Activated naive CD8-positive, alpha-beta T cell treated with anti-CD3 and anti-CD28 coated beads for 36 hours (primary cell): Measurements from ENCODE around the gene TGFA. TPM values are rescaled to one million over a fixed set of nuclear protein-coding genes. Genes with fewer than 3 reads are reported as not detected.

Experiments
- DNase-seq: peaks from one replicate; pipeline ENCODE4 v3.0.0; 2021
- H3K27ac Mint-ChIP-seq: one replicate; pipeline ENCODE4 v1.8.0; 2022; ENCODE audit warnings: mild to moderate bottlenecking, moderate library complexity, mixed read lengths
- H3K27me3 Mint-ChIP-seq: one replicate; pipeline ENCODE4 v1.8.0; 2022; ENCODE audit warnings: mild to moderate bottlenecking, mixed read lengths
- H3K36me3 Mint-ChIP-seq: one replicate; pipeline ENCODE4 v1.8.0; 2021; ENCODE audit warnings: mild to moderate bottlenecking, mixed read lengths
- H3K4me1 Mint-ChIP-seq: one replicate; pipeline ENCODE4 v1.8.0; 2021; ENCODE audit warnings: mixed read lengths
- H3K4me3 Mint-ChIP-seq: one replicate; pipeline ENCODE4 v1.8.0; 2022; ENCODE audit warnings: mild to moderate bottlenecking, moderate library complexity, mixed read lengths
- H3K9me3 Mint-ChIP-seq: one replicate; pipeline ENCODE4 v1.8.0; 2022; ENCODE audit warnings: mixed read lengths
- total RNA-seq, 2 experiments: library from RNA; stranded (reverse); gene quantifications; one replicate each; pipeline ENCODE4 v1.2.3, GENCODE V29; 2021

The TGFA gene
- total RNA-seq, 2 experiments from 2014 or later: 0.06 to 0.25 TPM

DNA sequence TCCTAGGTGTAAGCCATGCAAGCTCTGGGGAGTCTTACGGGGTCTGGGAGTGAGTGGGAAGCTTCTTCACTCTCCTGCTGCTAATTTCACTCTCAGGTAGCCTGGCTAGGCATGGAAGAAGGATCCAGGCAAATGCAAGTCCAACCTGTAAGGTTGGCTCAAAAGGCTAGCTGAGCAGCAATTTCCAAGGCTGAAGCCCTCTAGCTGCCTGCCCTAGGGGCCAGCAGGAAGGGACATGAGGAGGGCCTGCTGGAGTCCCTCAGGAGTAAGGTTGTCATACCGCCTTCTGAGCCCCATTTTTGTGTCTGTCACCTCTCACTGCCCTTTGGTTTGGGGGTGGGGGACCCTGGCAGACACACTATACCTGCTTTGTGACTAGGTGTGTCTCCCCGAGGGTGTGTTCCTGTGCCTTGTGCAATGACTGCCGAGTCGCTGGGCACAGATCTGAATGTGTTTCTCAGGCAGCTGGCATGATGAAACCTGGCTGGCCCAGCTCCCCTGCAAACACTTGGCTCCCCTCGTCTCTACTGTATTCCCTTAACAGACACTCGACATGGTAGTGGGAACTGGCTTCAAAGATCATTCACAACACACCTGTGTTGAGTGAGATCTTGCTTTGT is 127.8 kb downstream of the TGFA start:
- Mint-ChIP-seq H3K27ac (no peak overlapping the region), H3K4me3 (no peak overlapping the region), H3K4me1 (no peaks in the 10 kb centered on the region), H3K27me3 (no peaks in the 10 kb centered on the region), H3K36me3 (no peaks in the 10 kb centered on the region), H3K9me3 (no peaks in the 10 kb centered on the region)
- DNase-seq: no peak

DNA sequence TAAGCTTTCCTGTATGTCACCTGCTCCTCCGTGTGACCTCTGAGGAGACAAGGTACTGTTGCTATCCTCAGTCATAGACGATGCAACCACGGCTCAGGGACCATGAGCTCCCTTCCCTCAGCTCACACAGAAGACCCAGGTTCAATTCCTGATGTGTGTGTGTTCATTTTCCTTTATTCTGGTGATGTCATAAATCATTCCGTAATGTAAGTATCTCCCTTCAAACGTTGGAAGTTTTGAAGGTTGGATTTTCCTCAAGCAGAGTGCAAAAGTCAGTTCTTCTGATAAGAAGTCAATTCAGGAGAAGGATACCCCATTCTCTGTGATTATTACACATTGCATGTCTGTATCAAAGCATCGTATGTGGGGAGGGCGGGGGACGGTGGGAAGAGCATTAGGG is 132.9 kb downstream of the TGFA start:
- Mint-ChIP-seq H3K36me3 (no peaks in the 10 kb centered on the region), H3K9me3 (no peaks in the 10 kb centered on the region), H3K4me3 (no peak overlapping the region), H3K4me1 (no peaks in the 10 kb centered on the region), H3K27me3 (no peaks in the 10 kb centered on the region), H3K27ac (no peak overlapping the region)
- DNase-seq: no peak

DNA sequence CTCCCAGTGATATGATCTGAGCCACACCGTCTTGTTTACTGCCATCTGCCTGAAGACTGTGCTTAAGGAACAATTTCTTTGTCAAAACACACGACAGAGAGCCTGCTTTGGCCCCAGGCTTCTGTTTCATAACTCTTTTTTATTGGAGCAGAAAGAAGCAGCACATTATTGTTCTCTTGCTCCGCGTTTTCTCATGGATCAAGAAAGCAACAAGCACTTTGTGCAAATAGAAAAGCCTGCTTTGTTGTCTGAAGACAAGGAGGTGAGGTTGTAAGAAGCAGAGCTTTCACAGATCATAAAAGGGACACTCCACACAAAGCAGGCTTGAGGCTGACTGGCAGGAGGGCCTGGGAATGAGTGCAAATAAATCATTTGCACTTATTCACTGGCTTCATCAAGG is 133.5 kb downstream of the TGFA start:
- Mint-ChIP-seq H3K9me3 (no peaks in the 10 kb centered on the region), H3K4me3 (no peak overlapping the region), H3K4me1 (no peaks in the 10 kb centered on the region), H3K27me3 (no peaks in the 10 kb centered on the region), H3K36me3 (no peaks in the 10 kb centered on the region), H3K27ac (no peak overlapping the region)
- DNase-seq: no peak

DNA sequence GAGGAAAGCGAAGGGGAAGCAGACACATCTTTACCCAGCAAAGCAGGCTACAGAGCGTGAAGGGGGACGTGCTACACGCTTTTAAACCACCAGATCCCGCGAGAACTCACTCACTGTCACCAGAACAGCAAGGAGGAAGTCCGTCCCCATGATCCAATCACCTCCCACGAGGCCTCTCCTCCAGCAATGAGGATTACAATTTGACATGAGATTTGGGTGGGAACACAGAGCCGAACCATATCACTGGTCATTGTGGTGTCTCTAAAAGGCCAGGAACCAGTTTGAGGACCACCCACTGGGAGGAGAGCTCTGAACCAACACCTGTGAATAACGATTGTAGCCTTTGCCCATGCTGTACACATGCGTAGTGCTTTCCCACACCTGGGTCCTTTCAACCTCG is 135.1 kb downstream of the TGFA start:
- H3K4me1 Mint-ChIP-seq: no peaks in the 10 kb centered on the region
- no peak for DNase-seq
- no peaks in the 10 kb centered on the region for H3K9me3 Mint-ChIP-seq
- H3K4me3 Mint-ChIP-seq: no peak overlapping the region
- no peaks in the 10 kb centered on the region for H3K36me3 Mint-ChIP-seq
- no peak overlapping the region for H3K27ac Mint-ChIP-seq
- H3K27me3 Mint-ChIP-seq: no peaks in the 10 kb centered on the region

DNA sequence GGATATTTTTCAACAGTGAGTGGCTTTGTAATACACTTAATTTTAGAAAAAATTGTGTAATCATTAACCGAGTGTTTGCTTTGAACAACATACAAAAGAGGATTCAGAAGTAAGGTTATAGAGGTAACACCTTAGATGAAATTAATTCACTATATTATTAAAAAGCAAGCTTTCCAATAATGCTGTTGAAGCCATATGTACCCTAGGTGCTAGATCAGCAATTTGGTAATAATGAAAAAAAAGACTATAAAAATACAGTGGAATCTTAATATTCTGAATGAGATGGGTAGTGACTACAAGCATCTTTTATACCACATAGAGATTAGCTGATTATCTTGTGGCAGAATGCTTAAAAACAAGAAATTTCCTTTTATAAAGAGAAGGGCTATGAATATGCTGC is 136.6 kb downstream of the TGFA start:
- Mint-ChIP-seq H3K27me3 (no peaks in the 10 kb centered on the region), H3K9me3 (no peaks in the 10 kb centered on the region), H3K4me1 (no peaks in the 10 kb centered on the region), H3K4me3 (no peak overlapping the region), H3K36me3 (no peaks in the 10 kb centered on the region), H3K27ac (no peak overlapping the region)
- no peak for DNase-seq

DNA sequence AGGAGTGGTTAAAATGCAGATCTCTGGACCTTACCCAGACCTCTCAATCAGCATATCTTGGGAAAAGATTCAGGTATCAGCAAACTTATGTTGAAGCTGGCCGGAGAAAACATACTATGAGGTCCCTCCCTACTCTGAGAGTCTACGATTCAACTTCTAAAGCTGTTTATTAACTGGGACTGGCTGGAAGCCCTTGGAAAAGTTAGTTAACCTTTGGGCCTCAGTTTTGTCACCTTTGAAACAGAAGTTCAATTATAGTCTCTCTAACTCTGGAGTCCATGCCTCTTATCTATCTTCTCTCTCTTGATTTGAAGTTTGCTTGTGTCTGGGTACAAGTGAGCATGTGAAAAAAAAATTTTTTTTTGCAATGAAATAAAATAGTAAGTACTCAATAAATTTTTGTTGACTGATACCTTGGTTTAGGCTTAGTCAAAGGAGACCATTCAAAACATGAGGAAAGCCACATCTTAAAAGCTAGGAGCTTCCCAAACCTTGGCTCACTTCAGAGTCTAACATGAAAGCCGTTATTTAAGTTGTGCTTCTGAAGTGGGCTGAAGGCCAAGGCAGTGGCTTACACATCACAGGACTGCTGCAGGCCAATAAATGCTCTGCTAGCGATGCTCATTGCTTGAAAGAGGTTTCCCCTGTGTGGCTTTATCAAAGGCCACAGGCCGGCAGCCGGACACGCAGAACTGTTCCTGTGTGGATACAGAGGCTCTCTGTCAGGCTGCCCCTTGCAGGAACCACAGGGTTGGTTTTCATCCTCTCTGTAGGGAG is 141.1 kb downstream of the TGFA start:
- no peak overlapping the region for H3K27ac Mint-ChIP-seq
- no peaks in the 10 kb centered on the region for H3K27me3 Mint-ChIP-seq
- H3K4me3 Mint-ChIP-seq: no peak overlapping the region
- H3K9me3 Mint-ChIP-seq: no peaks in the 10 kb centered on the region
- H3K36me3 Mint-ChIP-seq: no peaks in the 10 kb centered on the region
- no peak for DNase-seq
- H3K4me1 Mint-ChIP-seq: no peaks in the 10 kb centered on the region

DNA sequence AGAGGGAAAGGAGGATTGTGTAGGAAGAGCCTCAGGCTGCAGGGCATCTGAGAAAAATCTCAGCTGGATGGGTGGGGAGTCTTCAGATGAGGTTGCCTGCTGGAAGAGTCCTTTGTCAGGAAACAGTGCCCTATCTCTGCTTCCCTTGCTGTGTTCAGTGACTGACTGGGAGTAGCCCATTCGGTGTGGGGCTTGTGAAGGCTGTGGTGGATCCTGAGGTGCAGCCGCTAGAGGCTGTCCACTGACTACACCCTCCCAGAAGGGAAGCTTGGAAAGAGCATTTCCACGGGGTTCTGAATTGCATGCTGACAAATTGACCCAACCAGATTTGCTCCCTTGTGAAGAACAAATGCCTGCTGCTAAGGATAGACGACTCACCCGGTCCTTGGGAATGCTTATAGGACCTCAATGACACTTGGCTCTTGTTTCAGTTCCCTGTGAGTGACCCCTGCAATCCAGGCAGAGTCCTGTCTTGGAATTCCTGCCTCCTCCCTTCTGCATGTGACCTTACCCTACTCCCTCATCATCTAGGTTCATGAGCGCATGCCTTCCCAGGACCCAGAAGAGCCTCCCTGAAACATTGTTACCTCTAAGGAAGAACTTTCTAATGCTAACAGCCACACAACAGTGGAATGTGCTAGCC is 142.0 kb downstream of the TGFA start:
- Mint-ChIP-seq H3K4me1 (no peaks in the 10 kb centered on the region), H3K9me3 (no peaks in the 10 kb centered on the region)

DNA sequence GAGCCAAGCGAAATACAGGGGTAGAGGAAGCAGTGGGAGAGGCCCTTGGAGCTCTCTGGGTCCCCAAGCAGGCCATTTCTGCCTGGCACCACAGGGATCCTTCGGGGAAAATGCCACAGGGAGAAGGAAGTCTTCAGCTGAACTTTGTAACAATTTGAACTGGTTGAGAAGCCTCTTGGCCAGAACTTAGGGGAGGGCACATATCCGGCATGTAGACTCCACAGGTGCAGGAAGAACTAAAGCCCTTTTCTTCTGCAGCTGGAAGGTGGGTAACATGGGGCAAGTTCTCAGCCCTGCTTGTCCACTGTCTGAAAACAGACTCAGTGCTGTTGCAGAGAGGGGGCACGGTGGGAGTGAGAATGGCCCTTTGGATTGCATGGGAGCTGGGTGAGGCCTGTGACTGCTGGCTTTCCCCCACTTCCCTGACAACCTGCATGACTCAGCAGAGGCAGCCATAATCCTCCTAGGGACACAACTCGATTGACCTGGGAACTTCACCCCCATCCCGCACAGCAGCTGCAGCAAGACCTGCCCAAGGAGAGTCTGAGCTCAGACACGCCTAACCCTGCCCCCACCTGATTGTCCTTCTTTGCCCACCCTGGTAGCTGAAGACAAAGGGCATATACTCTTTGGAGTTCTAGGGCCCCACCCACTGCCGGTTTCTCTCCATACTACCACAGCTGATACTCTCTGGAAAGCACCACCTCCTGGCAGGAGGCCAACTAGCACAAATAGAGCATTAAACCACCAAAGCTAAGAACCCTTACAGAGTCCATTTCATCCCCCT is 150.2 kb downstream of the TGFA start:
- no peaks in the 10 kb centered on the region for H3K27me3 Mint-ChIP-seq

More for the DNA sequence above, 142.0 kb downstream of the TGFA start:
- Mint-ChIP-seq H3K4me3 (no peak overlapping the region), H3K27me3 (no peaks in the 10 kb centered on the region), H3K27ac (no peak overlapping the region), H3K36me3 (no peaks in the 10 kb centered on the region)
- no peak for DNase-seq

DNA sequence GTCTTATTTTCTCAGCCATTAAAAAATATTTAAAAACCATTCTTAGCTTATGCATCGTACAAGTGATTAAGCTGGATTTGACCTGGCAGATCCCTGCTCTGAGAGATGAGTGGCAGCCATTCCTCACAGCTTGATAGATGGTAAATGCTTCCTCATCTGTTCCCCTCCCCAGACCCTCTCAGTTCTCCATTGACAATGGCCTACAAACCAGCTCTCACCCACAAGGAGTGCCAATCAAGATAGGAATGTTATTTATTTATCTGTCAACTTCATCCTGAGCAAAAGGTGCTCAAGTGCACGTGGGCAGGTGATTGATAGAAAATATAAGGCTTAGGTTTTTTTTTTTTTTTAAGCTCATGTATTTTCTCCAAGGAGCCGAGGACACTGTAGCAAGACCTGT is 153.1 kb downstream of the TGFA start:
- Mint-ChIP-seq H3K27ac (no peak overlapping the region), H3K4me3 (no peak overlapping the region), H3K4me1 (no peaks in the 10 kb centered on the region), H3K36me3 (no peaks in the 10 kb centered on the region), H3K27me3 (no peaks in the 10 kb centered on the region), H3K9me3 (no peaks in the 10 kb centered on the region)
- DNase-seq: no peak

More for the DNA sequence above, 150.2 kb downstream of the TGFA start:
- H3K4me3 Mint-ChIP-seq: no peak overlapping the region
- H3K27ac Mint-ChIP-seq: no peak overlapping the region
- DNase-seq: no peak
- H3K4me1 Mint-ChIP-seq: no peaks in the 10 kb centered on the region
- H3K36me3 Mint-ChIP-seq: no peaks in the 10 kb centered on the region
- H3K9me3 Mint-ChIP-seq: no peaks in the 10 kb centered on the region

DNA sequence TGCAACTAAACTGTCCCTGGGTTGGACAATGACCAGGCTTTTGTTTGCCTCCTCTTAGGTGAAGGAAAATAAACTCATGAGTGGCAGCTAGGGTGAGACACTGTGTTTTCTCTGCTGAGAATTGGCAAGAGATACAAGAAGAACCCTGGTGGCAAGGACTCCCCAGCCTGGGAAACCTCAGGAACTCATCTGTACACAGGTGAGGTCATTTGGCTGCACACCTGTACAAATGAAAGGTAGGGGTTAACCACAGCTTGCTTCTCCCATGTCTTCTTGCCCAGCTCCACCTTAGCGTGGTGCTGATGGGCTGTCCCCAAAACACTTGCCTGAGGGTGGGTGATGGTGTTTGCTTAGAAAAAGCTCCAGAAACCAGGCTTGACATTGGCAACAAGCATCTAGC is 154.6 kb downstream of the TGFA start:
- Mint-ChIP-seq H3K27me3 (peaks cover 7% of the 10 kb centered on the region), H3K9me3 (no peaks in the 10 kb centered on the region), H3K27ac (no peak overlapping the region), H3K36me3 (no peaks in the 10 kb centered on the region), H3K4me1 (no peaks in the 10 kb centered on the region), H3K4me3 (no peak overlapping the region)
- DNase-seq: no peak

Other genes with a start within 250 kb of the TGFA start
- 10 to 100 TPM; 33.2 to 36.1 TPM for gene ADD2, start 214.4 kb upstream of the TGFA start, total RNA-seq
- gene FIGLA, start 236.8 kb upstream of the TGFA start, total RNA-seq: not detected